Measurements from ENCODE around the gene STOM. TPM values are rescaled to one million over a fixed set of nuclear protein-coding genes. Genes with fewer than 3 reads are reported as not detected.

STOM gene
- total RNA-seq, 1 experiment from 2014 or later, result 5.5 TPM

DNA sequence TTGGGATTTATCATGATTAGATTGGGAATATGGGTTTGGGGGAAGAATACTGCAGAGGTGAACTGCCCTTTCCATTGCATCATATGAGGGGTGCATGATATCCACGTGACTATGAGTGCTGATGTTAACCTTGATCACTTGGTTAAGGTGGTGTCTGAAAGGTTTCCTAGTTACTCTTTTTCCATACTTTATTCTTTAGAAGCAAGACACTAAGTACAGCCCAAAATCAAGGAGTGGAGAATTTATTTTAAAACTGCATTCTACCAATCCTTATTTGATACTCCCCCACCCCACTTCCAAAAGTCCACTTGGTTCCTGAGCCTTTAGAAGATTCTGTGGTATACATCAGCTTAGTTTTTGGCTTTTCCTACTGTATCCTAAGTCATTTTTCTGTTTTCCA lies 20.3 kb upstream of the STOM start:
- Histone ChIP-seq H2AFZ (ENCODE audit: low read length) (no peak overlapping the region), H3K79me2 (ENCODE audit: low read length) (no peaks in the 10 kb centered on the region), H3K9me3 (ENCODE audit: low read length) (no peaks in the 10 kb centered on the region), H3K4me2 (ENCODE audit: low read length) (no peak overlapping the region), H3K27ac (ENCODE audit: low read length) (no peak overlapping the region), H3K4me3 (ENCODE audit: low read length) (no peak overlapping the region), H3K36me3 (ENCODE audit: low read depth, low read length) (no peaks in the 10 kb centered on the region), H3F3A (ENCODE audit: low read length, unreplicated experiment) (no peaks in the 10 kb centered on the region), H3K27me3 (ENCODE audit: low read length) (no peaks in the 10 kb centered on the region), H3K9me2 (replicated peaks; ENCODE audit: low read length) (no peaks in the 10 kb centered on the region), H4K20me1 (ENCODE audit: low read length) (no peaks in the 10 kb centered on the region), H3K4me1 (ENCODE audit: insufficient read depth, low read length) (no peaks in the 10 kb centered on the region; the same call in 1 of the 2 replicates), H3K9ac (ENCODE audit: low read length) (no peak overlapping the region)
- ChIA-PET POLR2A (ENCODE audit: unreplicated experiment) (no interaction called here), CTCF (no interaction called here)
- BruUV-seq (replicated peaks), result no TSS peak
- intact Hi-C loops (cut with micrococcal nuclease), result no loop called here
- DNase-seq, result no peak
- ATAC-seq, result no peak
- TF ChIP-seq EZH2phosphoT487 (IDR thresholded peaks at IDR 0.05; ENCODE audit: borderline replicate concordance, low read length), result no peak
- TF ChIP-seq, protein P1, sequence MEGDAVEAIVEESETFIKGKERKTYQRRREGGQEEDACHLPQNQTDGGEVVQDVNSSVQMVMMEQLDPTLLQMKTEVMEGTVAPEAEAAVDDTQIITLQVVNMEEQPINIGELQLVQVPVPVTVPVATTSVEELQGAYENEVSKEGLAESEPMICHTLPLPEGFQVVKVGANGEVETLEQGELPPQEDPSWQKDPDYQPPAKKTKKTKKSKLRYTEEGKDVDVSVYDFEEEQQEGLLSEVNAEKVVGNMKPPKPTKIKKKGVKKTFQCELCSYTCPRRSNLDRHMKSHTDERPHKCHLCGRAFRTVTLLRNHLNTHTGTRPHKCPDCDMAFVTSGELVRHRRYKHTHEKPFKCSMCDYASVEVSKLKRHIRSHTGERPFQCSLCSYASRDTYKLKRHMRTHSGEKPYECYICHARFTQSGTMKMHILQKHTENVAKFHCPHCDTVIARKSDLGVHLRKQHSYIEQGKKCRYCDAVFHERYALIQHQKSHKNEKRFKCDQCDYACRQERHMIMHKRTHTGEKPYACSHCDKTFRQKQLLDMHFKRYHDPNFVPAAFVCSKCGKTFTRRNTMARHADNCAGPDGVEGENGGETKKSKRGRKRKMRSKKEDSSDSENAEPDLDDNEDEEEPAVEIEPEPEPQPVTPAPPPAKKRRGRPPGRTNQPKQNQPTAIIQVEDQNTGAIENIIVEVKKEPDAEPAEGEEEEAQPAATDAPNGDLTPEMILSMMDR (conservative IDR thresholded peaks at IDR 0.05; ENCODE audit: low read depth, low read length), result no peak
- TF ChIP-seq EZH2 (IDR thresholded peaks at IDR 0.05; ENCODE audit: low read length, unreplicated experiment), result no peak

DNA sequence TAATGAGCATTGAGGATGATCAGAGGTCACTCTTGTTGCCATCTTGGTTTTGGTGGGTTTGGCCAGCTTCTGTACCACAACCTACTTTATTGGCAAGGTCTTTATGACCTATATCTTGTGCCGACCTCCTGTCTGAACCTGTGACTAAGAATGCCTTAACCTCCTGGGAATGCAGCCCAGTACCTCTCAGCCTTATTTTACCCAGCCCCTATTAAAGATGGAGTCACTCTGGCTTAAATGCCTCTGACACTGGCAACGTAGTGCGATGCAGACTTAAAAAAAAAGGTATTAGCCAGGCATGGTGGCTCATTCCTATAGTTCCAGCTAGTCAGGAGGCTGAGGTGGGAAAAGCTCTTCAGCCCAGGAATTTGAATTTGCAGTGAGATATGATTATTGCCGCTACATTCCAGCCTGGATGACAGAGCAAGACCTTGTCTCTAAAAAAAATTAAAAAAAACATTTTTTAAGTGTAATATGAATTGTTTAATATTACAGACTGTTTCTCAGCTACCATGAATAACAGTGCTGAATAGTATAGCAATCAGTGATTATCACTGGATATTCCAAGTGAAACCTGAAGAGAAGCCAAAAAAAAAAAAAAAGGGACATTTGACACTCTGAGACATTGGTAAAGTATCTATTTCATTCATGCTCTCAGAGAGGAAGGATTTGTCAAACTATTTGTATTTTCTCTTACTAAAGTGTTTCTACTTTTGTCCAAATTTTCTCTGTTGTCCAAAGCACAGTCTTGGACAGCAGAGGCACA lies 18.3 kb upstream of the STOM start:
- CTCF ChIA-PET, result no interaction called here

More for the DNA sequence above, 18.3 kb upstream of the STOM start:
- Histone ChIP-seq H3K4me1 (ENCODE audit: insufficient read depth, low read length) (no peaks in the 10 kb centered on the region; the same call in 1 of the 2 replicates), H3K9me3 (ENCODE audit: low read length) (no peaks in the 10 kb centered on the region), H4K20me1 (ENCODE audit: low read length) (no peaks in the 10 kb centered on the region), H3K27ac (ENCODE audit: low read length) (no peak overlapping the region), H3K9ac (ENCODE audit: low read length) (no peak overlapping the region), H3K27me3 (ENCODE audit: low read length) (no peaks in the 10 kb centered on the region), H3F3A (ENCODE audit: low read length, unreplicated experiment) (no peaks in the 10 kb centered on the region), H3K36me3 (ENCODE audit: low read depth, low read length) (no peaks in the 10 kb centered on the region), H3K4me2 (ENCODE audit: low read length) (no peak overlapping the region), H3K4me3 (ENCODE audit: low read length) (no peak overlapping the region), H2AFZ (ENCODE audit: low read length) (no peak overlapping the region), H3K79me2 (ENCODE audit: low read length) (no peaks in the 10 kb centered on the region), H3K9me2 (replicated peaks; ENCODE audit: low read length) (no peaks in the 10 kb centered on the region)
- intact Hi-C loops (cut with micrococcal nuclease), result no loop called here
- POLR2A ChIA-PET (ENCODE audit: unreplicated experiment), result no interaction called here
- BruUV-seq (replicated peaks), result no TSS peak
- TF ChIP-seq, protein P1 (conservative IDR thresholded peaks at IDR 0.05; ENCODE audit: low read depth, low read length), result no peak
- TF ChIP-seq EZH2 (IDR thresholded peaks at IDR 0.05; ENCODE audit: low read length, unreplicated experiment) (no peak), EZH2phosphoT487 (IDR thresholded peaks at IDR 0.05; ENCODE audit: borderline replicate concordance, low read length) (no peak)
- ATAC-seq (no peak), DNase-seq (no peak)
